BLaER1 (cell line): ENCODE data around the gene TRIM24.
"Not testable (repeated sequence)": the region's sequence is repeated elsewhere in the genome, so short reads cannot be mapped to it uniquely, and the experiment has no call there.

Experiments
- H3K27ac ChIP-seq: shearing (Covaris generic); formaldehyde crosslinking; 2 replicates; pipeline ENCODE4 v1.8.1; 2022
- H3K27me3 ChIP-seq: shearing (Covaris generic); formaldehyde crosslinking; 2 replicates; pipeline ENCODE4 v1.8.1; 2022
- H3K36me3 ChIP-seq: shearing (Covaris generic); formaldehyde crosslinking; 2 replicates; pipeline ENCODE4 v1.8.1; 2022
- H3K4me1 ChIP-seq: shearing (Covaris generic); formaldehyde crosslinking; 2 replicates; pipeline ENCODE4 v1.8.1; 2022
- H3K4me2 ChIP-seq: shearing (Covaris generic); formaldehyde crosslinking; 2 replicates; pipeline ENCODE4 v1.8.1; 2022
- H3K4me3 ChIP-seq: shearing (Covaris generic); formaldehyde crosslinking; 2 replicates; pipeline ENCODE4 v1.8.1; 2022
- H3K9ac ChIP-seq: shearing (Covaris generic); formaldehyde crosslinking; 2 replicates; pipeline ENCODE4 v1.8.1; 2022
- H3K9me3 ChIP-seq: shearing (Covaris generic); formaldehyde crosslinking; 2 replicates; pipeline ENCODE4 v1.8.1; 2022
- H4K20me1 ChIP-seq: shearing (Covaris generic); formaldehyde crosslinking; 2 replicates; pipeline ENCODE4 v1.8.1; 2022
- Cebpa-rat ChIP-seq: shearing (Covaris generic); IDR thresholded peaks from 2 replicates; pipeline ENCODE4 v1.8.1; 2022

Gene TRIM24

GRCh38 chr7:138472292-138473079 lies 12.4 kb downstream of the TRIM24 start:
- H3K27me3 ChIP-seq, result no peaks in the 10 kb centered on the region
- H4K20me1 ChIP-seq, result peaks cover 96% of the 10 kb centered on the region
- H3K4me2 ChIP-seq, result no peak overlapping the region
- no peak overlapping the region for H3K27ac ChIP-seq
- peaks cover 44% of the 10 kb centered on the region for H3K36me3 ChIP-seq
- no peak overlapping the region for H3K4me3 ChIP-seq
- peaks cover 8% of the 10 kb centered on the region; the same call in 1 of the 2 replicates for H3K4me1 ChIP-seq
- no peak overlapping the region for H3K9ac ChIP-seq
- TF ChIP-seq Cebpa-rat, result no peak
- peaks cover 45% of the 10 kb centered on the region for H3K9me3 ChIP-seq

GRCh38 chr7:138475377-138475776 lies 15.3 kb downstream of the TRIM24 start:
- Histone ChIP-seq H4K20me1 (peaks cover 97% of the 10 kb centered on the region), H3K4me3 (no peak overlapping the region), H3K36me3 (peaks cover 36% of the 10 kb centered on the region), H3K27me3 (no peaks in the 10 kb centered on the region), H3K27ac (no peak overlapping the region), H3K4me2 (no peak overlapping the region), H3K9ac (no peak overlapping the region), H3K9me3 (peaks cover 26% of the 10 kb centered on the region; the same call in 1 of the 2 replicates), H3K4me1 (peaks cover 17% of the 10 kb centered on the region)
- no peak for TF ChIP-seq Cebpa-rat

- peaks cover 100% of the 10 kb centered on the region for H4K20me1 ChIP-seq
- no peak overlapping the region for H3K4me3 ChIP-seq
- no peak overlapping the region for H3K9ac ChIP-seq
- peaks cover 34% of the 10 kb centered on the region; the same call in 1 of the 2 replicates for H3K9me3 ChIP-seq
- no peak overlapping the region for H3K27ac ChIP-seq
- H3K27me3 ChIP-seq, result no peaks in the 10 kb centered on the region
- H3K4me2 ChIP-seq, result no peak overlapping the region
- peaks cover 17% of the 10 kb centered on the region for H3K4me1 ChIP-seq
- no peak for TF ChIP-seq Cebpa-rat
- peaks cover 43% of the 10 kb centered on the region for H3K36me3 ChIP-seq
Observed at GRCh38 chr7:138477081-138477578, 17.1 kb downstream of the TRIM24 start.

GRCh38 chr7:138477581-138477980 lies 17.5 kb downstream of the TRIM24 start:
- Histone ChIP-seq H3K4me3 (no peak overlapping the region), H4K20me1 (peaks cover 100% of the 10 kb centered on the region), H3K27me3 (no peaks in the 10 kb centered on the region), H3K9ac (no peak overlapping the region), H3K4me1 (peaks cover 17% of the 10 kb centered on the region), H3K36me3 (peaks cover 41% of the 10 kb centered on the region), H3K4me2 (no peak overlapping the region), H3K9me3 (peaks cover 35% of the 10 kb centered on the region; the same call in 1 of the 2 replicates), H3K27ac (no peak overlapping the region)
- no peak for TF ChIP-seq Cebpa-rat

GRCh38 chr7:138478499-138478908 lies 18.4 kb downstream of the TRIM24 start:
- Histone ChIP-seq H3K27me3 (no peaks in the 10 kb centered on the region), H3K36me3 (peaks cover 42% of the 10 kb centered on the region), H3K4me1 (peaks cover 17% of the 10 kb centered on the region), H3K4me3 (no peak overlapping the region), H3K9me3 (peaks cover 34% of the 10 kb centered on the region; the same call in 1 of the 2 replicates), H3K27ac (no peak overlapping the region), H3K4me2 (no peak overlapping the region), H3K9ac (no peak overlapping the region), H4K20me1 (peaks cover 100% of the 10 kb centered on the region)
- TF ChIP-seq Cebpa-rat, result no peak

- H3K27ac ChIP-seq, result no peak overlapping the region
- no peak overlapping the region for H3K4me3 ChIP-seq
- peaks cover 54% of the 10 kb centered on the region for H3K36me3 ChIP-seq
- peaks cover 45% of the 10 kb centered on the region for H3K9me3 ChIP-seq
- H3K4me1 ChIP-seq, result peaks cover 9% of the 10 kb centered on the region; the same call in 1 of the 2 replicates
- H3K4me2 ChIP-seq, result no peak overlapping the region
- no peak for TF ChIP-seq Cebpa-rat
- no peaks in the 10 kb centered on the region for H3K27me3 ChIP-seq
- H4K20me1 ChIP-seq, result peaks cover 89% of the 10 kb centered on the region
- no peak overlapping the region for H3K9ac ChIP-seq
Observed at GRCh38 chr7:138480527-138480926, 20.5 kb downstream of the TRIM24 start.

- Histone ChIP-seq H3K4me3 (no peak overlapping the region), H3K9me3 (peaks cover 56% of the 10 kb centered on the region), H3K27me3 (no peaks in the 10 kb centered on the region), H3K27ac (no peak overlapping the region), H4K20me1 (peaks cover 77% of the 10 kb centered on the region), H3K4me2 (no peak overlapping the region), H3K9ac (no peak overlapping the region), H3K36me3 (peaks cover 52% of the 10 kb centered on the region), H3K4me1 (peaks cover 9% of the 10 kb centered on the region; the same call in 1 of the 2 replicates)
- TF ChIP-seq Cebpa-rat, result no peak
Observed at GRCh38 chr7:138481447-138482380, 21.7 kb downstream of the TRIM24 start.

- Histone ChIP-seq H3K9me3 (peaks cover 64% of the 10 kb centered on the region), H3K27ac (no peak overlapping the region), H4K20me1 (peaks cover 62% of the 10 kb centered on the region)
Observed at GRCh38 chr7:138483531-138483930, 23.5 kb downstream of the TRIM24 start.

GRCh38 chr7:138485508-138485907 lies 25.4 kb downstream of the TRIM24 start:
- peaks cover 62% of the 10 kb centered on the region for H4K20me1 ChIP-seq
- H3K27me3 ChIP-seq, result not testable (repeated sequence)

More at GRCh38 chr7:138483531-138483930, 23.5 kb downstream of the TRIM24 start:
- no peak overlapping the region for H3K4me2 ChIP-seq
- no peaks in the 10 kb centered on the region for H3K27me3 ChIP-seq
- H3K36me3 ChIP-seq, result peaks cover 52% of the 10 kb centered on the region
- peaks cover 5% of the 10 kb centered on the region; the same call in 1 of the 2 replicates for H3K4me1 ChIP-seq
- TF ChIP-seq Cebpa-rat, result no peak
- H3K4me3 ChIP-seq, result no peak overlapping the region
- H3K9ac ChIP-seq, result no peak overlapping the region

GRCh38 chr7:138489139-138489538 lies 29.1 kb downstream of the TRIM24 start:
- H3K4me2 ChIP-seq, H3K27me3 ChIP-seq, H3K9ac ChIP-seq, H3K4me3 ChIP-seq, H3K4me1 ChIP-seq, H3K27ac ChIP-seq: not testable (repeated sequence)
- peaks cover 36% of the 10 kb centered on the region for H3K36me3 ChIP-seq
- H3K9me3 ChIP-seq, result peaks cover 68% of the 10 kb centered on the region
- H4K20me1 ChIP-seq, result peaks cover 62% of the 10 kb centered on the region

More at GRCh38 chr7:138485508-138485907, 25.4 kb downstream of the TRIM24 start:
- Histone ChIP-seq H3K36me3 (peaks cover 45% of the 10 kb centered on the region; the same call in 1 of the 2 replicates), H3K9me3 (peaks cover 79% of the 10 kb centered on the region)
- not testable (repeated sequence) for H3K4me2 ChIP-seq, H3K4me3 ChIP-seq, H3K27ac ChIP-seq, H3K9ac ChIP-seq, H3K4me1 ChIP-seq
